ENCODE data around the gene ABHD12B.

DNA sequence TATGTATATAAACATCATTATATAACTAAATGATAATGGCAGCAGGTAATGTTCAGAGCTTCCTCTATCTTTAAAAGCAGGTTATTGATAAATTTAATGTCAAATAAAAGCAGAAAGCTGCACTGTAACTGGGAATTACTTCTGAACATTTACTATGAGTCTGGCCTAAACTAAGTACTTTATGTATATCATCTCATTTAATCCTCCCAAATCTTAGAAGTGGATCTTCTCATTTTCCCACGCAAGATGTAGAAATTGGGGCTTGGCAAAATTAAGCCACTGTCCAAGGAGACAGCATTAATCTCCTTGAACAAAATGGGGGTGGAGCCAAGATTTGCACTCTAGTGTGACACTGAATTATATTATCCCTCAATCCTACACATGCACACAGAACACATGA is 46.5 kb upstream of the ABHD12B start:
- TF ChIP-seq JUN (CRISPR knock-in tag; IDR thresholded peaks at IDR 0.05), result no peak
- TF ChIP-seq, protein P1, sequence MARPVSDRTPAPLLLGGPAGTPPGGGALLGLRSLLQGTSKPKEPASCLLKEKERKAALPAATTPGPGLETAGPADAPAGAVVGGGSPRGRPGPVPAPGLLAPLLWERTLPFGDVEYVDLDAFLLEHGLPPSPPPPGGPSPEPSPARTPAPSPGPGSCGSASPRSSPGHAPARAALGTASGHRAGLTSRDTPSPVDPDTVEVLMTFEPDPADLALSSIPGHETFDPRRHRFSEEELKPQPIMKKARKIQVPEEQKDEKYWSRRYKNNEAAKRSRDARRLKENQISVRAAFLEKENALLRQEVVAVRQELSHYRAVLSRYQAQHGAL (CRISPR knock-in tag; IDR thresholded peaks at IDR 0.05; ENCODE audit: not compliant biosample characterization), result no peak
